ENCODE data around the gene RHBDF2. TPM values are rescaled to one million over a fixed set of nuclear protein-coding genes. Genes with fewer than 3 reads are reported as not detected.
"Not testable (repeated sequence)": the region's sequence is repeated elsewhere in the genome, so short reads cannot be mapped to it uniquely, and the experiment has no call there.

Gene RHBDF2
- total RNA-seq, 1 experiment from 2014 or later: 39.6 TPM

DNA sequence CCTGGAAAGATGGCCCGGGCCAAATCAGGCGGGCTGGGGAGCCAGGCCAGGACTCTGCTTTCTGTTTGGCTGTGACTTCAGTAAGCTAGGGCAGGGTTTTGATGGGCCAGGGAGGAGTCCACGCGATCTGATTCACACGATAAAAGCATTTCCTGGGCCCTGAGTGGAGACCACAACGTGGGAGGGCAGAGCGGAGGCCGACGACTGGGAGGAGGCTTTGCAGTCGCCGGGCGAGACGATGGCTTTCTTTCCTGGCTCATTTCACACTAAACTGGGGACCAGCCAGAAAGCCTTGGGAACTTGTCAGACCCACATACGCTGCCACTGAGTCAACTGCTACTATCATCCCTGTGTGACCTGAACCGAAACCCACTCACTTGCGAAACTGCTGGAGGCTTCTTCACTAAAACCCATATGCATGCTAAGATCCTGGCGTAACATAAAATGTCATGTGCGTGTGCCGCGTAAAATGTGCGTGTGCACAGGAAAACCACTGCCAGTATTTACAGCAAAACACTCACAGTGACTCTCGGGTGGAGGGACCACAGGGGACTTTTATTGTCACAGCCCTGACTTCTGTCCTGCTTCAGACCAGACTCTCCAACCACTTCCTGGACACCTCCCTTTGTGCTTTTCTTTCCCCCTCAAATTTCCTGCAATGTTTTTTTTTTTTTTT lies 14.2 kb upstream of the RHBDF2 start:
- no peak overlapping the region for H3K4me3 ChIP-seq
- CTCF ChIA-PET: no interaction called here

DNA sequence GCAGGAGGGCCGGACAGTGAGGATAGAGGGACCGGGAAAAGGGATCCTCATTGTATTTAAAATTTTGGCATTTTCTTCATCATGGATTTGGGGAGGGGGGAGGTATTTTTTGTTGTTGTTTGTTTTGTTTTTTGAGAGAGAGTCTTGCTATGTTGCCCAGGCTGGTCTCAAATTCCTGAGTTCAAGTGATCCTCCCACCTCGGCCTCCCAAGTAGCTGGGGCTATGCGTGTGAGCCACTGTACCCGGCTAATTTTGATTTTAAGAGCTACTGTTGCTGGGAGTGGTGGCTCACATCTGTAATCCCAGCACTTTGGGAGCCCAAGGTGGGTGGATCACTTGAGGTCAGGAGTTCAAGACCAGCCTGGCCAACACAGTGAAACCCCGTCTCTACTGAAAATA lies 13.1 kb upstream of the RHBDF2 start:
- H3K79me2 ChIP-seq (ENCODE audit: low read depth); intact Hi-C loops (cut with micrococcal nuclease; ENCODE audit: unreplicated experiment); DNase-seq; H3K9me3 ChIP-seq (ENCODE audit: insufficient read depth, low read depth); H3K27ac ChIP-seq; H3F3A ChIP-seq (ENCODE audit: insufficient read depth, low read depth); POLR2A ChIA-PET (ENCODE audit: unreplicated experiment); H3K4me1 ChIP-seq (replicated peaks; ENCODE audit: insufficient read depth); H3K4me3 ChIP-seq; H3K36me3 ChIP-seq (ENCODE audit: low read depth); H3K9me2 ChIP-seq (ENCODE audit: insufficient read depth); H4K20me1 ChIP-seq (ENCODE audit: insufficient read depth); CTCF ChIA-PET; H3K27me3 ChIP-seq (ENCODE audit: insufficient read depth, low read depth); BruUV-seq (replicated peaks); H3K4me2 ChIP-seq; H2AFZ ChIP-seq: not testable (repeated sequence)

More for the DNA sequence above, 14.2 kb upstream of the RHBDF2 start:
- H3K9me3 ChIP-seq (ENCODE audit: insufficient read depth, low read depth): no peaks in the 10 kb centered on the region
- no peaks in the 10 kb centered on the region for H3K79me2 ChIP-seq (ENCODE audit: low read depth)
- H3K27me3 ChIP-seq (ENCODE audit: insufficient read depth, low read depth): no peaks in the 10 kb centered on the region
- no peaks in the 10 kb centered on the region for H3F3A ChIP-seq (ENCODE audit: insufficient read depth, low read depth)
- H3K4me1 ChIP-seq (replicated peaks; ENCODE audit: insufficient read depth): no peaks in the 10 kb centered on the region
- no peaks in the 10 kb centered on the region for H3K36me3 ChIP-seq (ENCODE audit: low read depth)
- no peak for TF ChIP-seq EZH2 (IDR thresholded peaks at IDR 0.05; ENCODE audit: low read depth)
- TF ChIP-seq, protein P1, sequence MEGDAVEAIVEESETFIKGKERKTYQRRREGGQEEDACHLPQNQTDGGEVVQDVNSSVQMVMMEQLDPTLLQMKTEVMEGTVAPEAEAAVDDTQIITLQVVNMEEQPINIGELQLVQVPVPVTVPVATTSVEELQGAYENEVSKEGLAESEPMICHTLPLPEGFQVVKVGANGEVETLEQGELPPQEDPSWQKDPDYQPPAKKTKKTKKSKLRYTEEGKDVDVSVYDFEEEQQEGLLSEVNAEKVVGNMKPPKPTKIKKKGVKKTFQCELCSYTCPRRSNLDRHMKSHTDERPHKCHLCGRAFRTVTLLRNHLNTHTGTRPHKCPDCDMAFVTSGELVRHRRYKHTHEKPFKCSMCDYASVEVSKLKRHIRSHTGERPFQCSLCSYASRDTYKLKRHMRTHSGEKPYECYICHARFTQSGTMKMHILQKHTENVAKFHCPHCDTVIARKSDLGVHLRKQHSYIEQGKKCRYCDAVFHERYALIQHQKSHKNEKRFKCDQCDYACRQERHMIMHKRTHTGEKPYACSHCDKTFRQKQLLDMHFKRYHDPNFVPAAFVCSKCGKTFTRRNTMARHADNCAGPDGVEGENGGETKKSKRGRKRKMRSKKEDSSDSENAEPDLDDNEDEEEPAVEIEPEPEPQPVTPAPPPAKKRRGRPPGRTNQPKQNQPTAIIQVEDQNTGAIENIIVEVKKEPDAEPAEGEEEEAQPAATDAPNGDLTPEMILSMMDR (conservative IDR thresholded peaks at IDR 0.05): no peak
- H2AFZ ChIP-seq: no peak overlapping the region
- no peaks in the 10 kb centered on the region for H4K20me1 ChIP-seq (ENCODE audit: insufficient read depth)
- H3K27ac ChIP-seq: no peak overlapping the region
- no TSS peak for BruUV-seq (replicated peaks)
- POLR2A ChIA-PET (ENCODE audit: unreplicated experiment): no interaction called here
- DNase-seq: no peak
- H3K9me2 ChIP-seq (ENCODE audit: insufficient read depth): no peaks in the 10 kb centered on the region
- no peak overlapping the region for H3K4me2 ChIP-seq
- intact Hi-C loops (cut with micrococcal nuclease; ENCODE audit: unreplicated experiment): no loop called here

DNA sequence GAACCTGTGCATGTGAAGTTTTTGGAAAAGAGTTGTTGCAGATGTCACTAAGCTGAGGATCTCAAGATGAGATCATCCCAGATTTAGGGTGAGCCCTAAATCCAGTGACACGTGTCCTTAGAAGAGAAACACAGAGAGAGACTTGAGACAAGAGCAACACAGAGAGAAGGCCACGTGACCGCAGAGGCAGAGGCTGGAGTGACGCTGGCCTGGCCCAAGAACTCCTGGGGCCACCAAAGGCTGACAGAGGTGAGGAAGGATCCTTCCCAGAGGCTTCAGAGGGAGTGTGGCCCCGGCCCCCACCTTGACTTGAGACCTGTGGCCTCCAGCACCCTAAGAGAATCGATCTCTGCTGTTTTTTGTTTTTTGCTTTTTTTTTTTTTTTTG lies 12.1 kb upstream of the RHBDF2 start:
- TF ChIP-seq, protein P1 (conservative IDR thresholded peaks at IDR 0.05): no peak
- no peak for TF ChIP-seq EZH2 (IDR thresholded peaks at IDR 0.05; ENCODE audit: low read depth)
- H3K9me3 ChIP-seq (ENCODE audit: insufficient read depth, low read depth): no peaks in the 10 kb centered on the region
- H2AFZ ChIP-seq: no peak overlapping the region
- H3F3A ChIP-seq (ENCODE audit: insufficient read depth, low read depth): no peaks in the 10 kb centered on the region
- H3K4me1 ChIP-seq (replicated peaks; ENCODE audit: insufficient read depth): no peaks in the 10 kb centered on the region
- intact Hi-C loops (cut with micrococcal nuclease; ENCODE audit: unreplicated experiment): no loop called here
- H3K27me3 ChIP-seq (ENCODE audit: insufficient read depth, low read depth): no peaks in the 10 kb centered on the region
- POLR2A ChIA-PET (ENCODE audit: unreplicated experiment): no interaction called here
- H4K20me1 ChIP-seq (ENCODE audit: insufficient read depth): no peaks in the 10 kb centered on the region
- no peak overlapping the region for H3K4me2 ChIP-seq
- CTCF ChIA-PET: interaction anchor here (0.6 kb wide), 1 partner anchor 609 kb away, joined by 3 read pairs; no protein-coding TSS in a partner anchor
- no peaks in the 10 kb centered on the region for H3K36me3 ChIP-seq (ENCODE audit: low read depth)
- no TSS peak for BruUV-seq (replicated peaks)
- H3K4me3 ChIP-seq: no peak overlapping the region
- H3K27ac ChIP-seq: no peak overlapping the region
- DNase-seq: no peak
- no peaks in the 10 kb centered on the region for H3K79me2 ChIP-seq (ENCODE audit: low read depth)
- H3K9me2 ChIP-seq (ENCODE audit: insufficient read depth): no peaks in the 10 kb centered on the region

All from PC-9 (cell line).